H9 (cell line): ENCODE measurements around the gene MSX2. TPM values are rescaled to one million over a fixed set of nuclear protein-coding genes. Genes with fewer than 3 reads are reported as not detected.

Experiments
- DNase-seq: peaks from one replicate; pipeline ENCODE4 v3.0.0-alpha.2; 2017
- H2AFZ ChIP-seq: one replicate; pipeline ENCODE4 v1.6.1; 2013; ENCODE audit warnings: mild to moderate bottlenecking, low read length, control low read depth, moderate library complexity
- H2AK5ac ChIP-seq: 2 replicates; pipeline ENCODE4 v1.6.1; 2013; ENCODE audit warnings: low read length, control low read depth, mixed read lengths; ENCODE audit not compliant: insufficient read length
- H2BK120ac ChIP-seq: one replicate; pipeline ENCODE4 v1.6.1; 2013; ENCODE audit warnings: low read depth, mild to moderate bottlenecking, low read length, control low read depth, inconsistent platforms; ENCODE audit not compliant: poor library complexity, severe bottlenecking
- H2BK12ac ChIP-seq: 2 replicates; pipeline ENCODE4 v1.6.1; 2013; ENCODE audit warnings: low read length, control low read depth, mixed read lengths, low read depth; ENCODE audit not compliant: insufficient read length
- H2BK15ac ChIP-seq: 2 replicates; pipeline ENCODE4 v1.6.1; 2013; ENCODE audit warnings: low read depth, low read length, control low read depth
- H2BK20ac ChIP-seq: one replicate; pipeline ENCODE4 v1.6.1; 2013; ENCODE audit warnings: low read depth, mild to moderate bottlenecking, low read length, control low read depth, inconsistent platforms; ENCODE audit not compliant: poor library complexity, severe bottlenecking
- H2BK5ac ChIP-seq: 2 replicates; pipeline ENCODE4 v1.6.1; 2013; ENCODE audit warnings: low read length, control low read depth, mixed read lengths; ENCODE audit not compliant: insufficient read length
- H3K14ac ChIP-seq: 2 replicates; pipeline ENCODE4 v1.6.1; 2013; ENCODE audit warnings: low read length, control low read depth; ENCODE audit not compliant: insufficient read depth
- H3K18ac ChIP-seq: 2 replicates; pipeline ENCODE4 v1.6.1; 2013; ENCODE audit warnings: low read depth, mild to moderate bottlenecking, mixed read lengths, low read length, control low read depth; ENCODE audit not compliant: insufficient read length
- H3K23ac ChIP-seq: 2 replicates; pipeline ENCODE4 v1.6.1; 2013; ENCODE audit warnings: low read length, control low read depth, mixed read lengths, low read depth; ENCODE audit not compliant: insufficient read length
- H3K23me2 ChIP-seq: 2 replicates; pipeline ENCODE4 v1.6.1; 2013; ENCODE audit warnings: low read depth, mild to moderate bottlenecking, mixed read lengths, low read length, control low read depth; ENCODE audit not compliant: insufficient read length, poor library complexity, severe bottlenecking
- H3K27ac ChIP-seq: 2 replicates; pipeline ENCODE4 v1.5.1; 2013; ENCODE audit warnings: low read length, control low read depth, mixed read lengths, low read depth; ENCODE audit not compliant: insufficient read length
- H3K27me3 ChIP-seq: 2 replicates; pipeline ENCODE4 v1.6.1; 2013; ENCODE audit warnings: low read length, control low read depth, inconsistent platforms; ENCODE audit not compliant: insufficient read depth
- H3K4ac ChIP-seq: 2 replicates; pipeline ENCODE4 v1.6.1; 2013; ENCODE audit warnings: low read depth, mild to moderate bottlenecking, control low read depth, inconsistent platforms, low read length, moderate library complexity
- H3K4me1 ChIP-seq: 2 replicates; pipeline ENCODE4 v1.6.1; 2013; ENCODE audit warnings: low read length, control low read depth, inconsistent platforms; ENCODE audit not compliant: insufficient read depth
- H3K4me2 ChIP-seq: 2 replicates; pipeline ENCODE4 v1.6.1; 2013; ENCODE audit warnings: low read length, control low read depth, mixed read lengths; ENCODE audit not compliant: insufficient read length, insufficient read depth
- H3K56ac ChIP-seq: 2 replicates; pipeline ENCODE4 v1.6.1; 2013; ENCODE audit warnings: low read depth, mild to moderate bottlenecking, mixed read lengths, low read length, control low read depth; ENCODE audit not compliant: insufficient read length
- H3K79me1 ChIP-seq: 2 replicates; pipeline ENCODE4 v1.6.1; 2013; ENCODE audit warnings: low read depth, mild to moderate bottlenecking, moderate library complexity, low read length, control low read depth, inconsistent platforms; ENCODE audit not compliant: insufficient read depth, poor library complexity, severe bottlenecking
- H3K79me2 ChIP-seq: 2 replicates; pipeline ENCODE4 v1.6.1; 2013; ENCODE audit warnings: low read length, control low read depth, inconsistent platforms; ENCODE audit not compliant: insufficient read depth
- H3K9ac ChIP-seq: 2 replicates; pipeline ENCODE4 v1.6.1; 2013; ENCODE audit warnings: low read length, control low read depth, mixed read lengths; ENCODE audit not compliant: insufficient read length; ENCODE audit errors: extremely low read depth
- H3K9me3 ChIP-seq: one replicate; pipeline ENCODE4 v1.6.1; 2013; ENCODE audit warnings: low read depth, low read length, inconsistent platforms; ENCODE audit not compliant: control insufficient read depth
- H3T11ph ChIP-seq: one replicate; pipeline ENCODE4 v1.6.1; 2013; ENCODE audit warnings: mild to moderate bottlenecking, low read length, control low read depth, inconsistent platforms
- H4K20me1 ChIP-seq: one replicate; pipeline ENCODE4 v1.6.1; 2013; ENCODE audit not compliant: control insufficient read depth, insufficient read length, insufficient read depth
- H4K5ac ChIP-seq: 2 replicates; pipeline ENCODE4 v1.6.1; 2013; ENCODE audit warnings: low read depth, mild to moderate bottlenecking, mixed read lengths, low read length, control low read depth; ENCODE audit not compliant: insufficient read length
- H4K8ac ChIP-seq: replicated peaks from 2 replicates; pipeline ENCODE4 v1.6.1; 2013; ENCODE audit warnings: low read length, control low read depth, mixed read lengths, low read depth; ENCODE audit not compliant: insufficient read length
- H4K91ac ChIP-seq: 2 replicates; pipeline ENCODE4 v1.6.1; 2013; ENCODE audit warnings: low read depth, mild to moderate bottlenecking, moderate library complexity, mixed read lengths, low read length, control low read depth; ENCODE audit not compliant: insufficient read length
- H3K27ac Mint-ChIP-seq, 3 experiments: 2 replicates in 2 of 3; 3 replicates in 1 of 3; pipeline ENCODE4 v1.8.0; 2020 to 2021; ENCODE audit warnings: mixed read lengths in 3 of 3, mild to moderate bottlenecking in 1 of 3, moderate library complexity in 1 of 3
- H3K27me3 Mint-ChIP-seq: 2 replicates; pipeline ENCODE4 v1.8.0; 2021; ENCODE audit warnings: low read depth, mild to moderate bottlenecking, moderate library complexity, mixed read lengths
- H3K36me3 Mint-ChIP-seq, 3 experiments: 2 replicates in 2 of 3; 3 replicates in 1 of 3; pipeline ENCODE4 v1.8.0; 2020 to 2021; ENCODE audit warnings: low read depth in 3 of 3, mixed read lengths in 3 of 3; ENCODE audit not compliant: insufficient read depth in 1 of 3
- H3K4me1 Mint-ChIP-seq, 2 experiments: 2 replicates each; pipeline ENCODE4 v1.8.0; 2020; ENCODE audit warnings: mixed read lengths in 2 of 2
- H3K4me3 Mint-ChIP-seq, 2 experiments: 2 replicates in 1 of 2; 3 replicates in 1 of 2; pipeline ENCODE4 v1.8.0; 2020 to 2021; ENCODE audit warnings: mild to moderate bottlenecking in 2 of 2, mixed read lengths in 2 of 2, moderate library complexity in 1 of 2
- H3K9me3 Mint-ChIP-seq, 2 experiments: 2 replicates in 1 of 2; 3 replicates in 1 of 2; pipeline ENCODE4 v1.8.0; 2020; ENCODE audit warnings: mild to moderate bottlenecking in 2 of 2, mixed read lengths in 2 of 2, moderate library complexity in 1 of 2
- WGBS: extraction: QIAGEN DNeasy Blood & Tissue Kit; methylation state at CpG from one replicate; pipeline ENCODE4 v1.1.7; 2013; ENCODE audit warnings: missing lambda C conversion rate, low lambda C conversion rate, mixed read lengths; ENCODE audit not compliant: insufficient read length; ENCODE audit errors: extremely low coverage; 5-methylcytosine and 5-hydroxymethylcytosine counted together
- total RNA-seq: library from RNA; stranded (reverse); gene quantifications from 2 replicates; pipeline ENCODE4 v1.2.1, GENCODE V29; 2021
- TF ChIP-seq, protein P1 (sequence below): fragments of 200-600 bp; sonication (generic); conservative IDR thresholded peaks from 3 replicates; pipeline ENCODE4 v1.8.0; 2021; ENCODE audit warnings: antibody characterized with exemption, mild to moderate bottlenecking

The MSX2 gene
- total RNA-seq, 1 experiment from 2014 or later, result 0.35 TPM

DNA sequence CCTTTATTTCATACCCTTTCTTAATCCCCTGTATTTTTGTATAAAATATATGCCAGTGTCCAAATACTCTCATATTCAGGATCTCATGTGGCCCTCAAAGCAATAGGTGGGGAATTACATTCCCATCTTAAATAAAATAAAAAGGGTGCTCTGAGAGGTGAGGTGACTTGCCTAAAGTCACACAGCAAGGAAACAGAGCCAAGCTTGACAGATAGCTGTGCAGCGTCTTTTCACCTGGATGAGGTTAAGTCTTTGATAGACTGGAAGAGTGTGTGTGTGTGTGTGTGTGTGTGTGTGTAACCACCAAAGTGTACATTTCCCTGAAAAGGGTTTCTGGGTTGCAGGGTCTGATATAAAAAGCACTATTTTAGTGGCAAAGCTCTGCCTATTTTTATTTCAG, 12.4 kb downstream of the MSX2 start:
- H3K9me3 Mint-ChIP-seq, result peaks cover 0 to 6% of the 10 kb centered on the region in 2 experiments; a peak in 2 of 5 replicates
- no peak overlapping the region for H3T11ph ChIP-seq
- no peaks in the 10 kb centered on the region for H3K9me3 ChIP-seq
- no peak overlapping the region for H3K9ac ChIP-seq
- no peak overlapping the region for H3K4me2 ChIP-seq
- no peak overlapping the region for H3K4ac ChIP-seq
- no peak overlapping the region for H3K56ac ChIP-seq
- H2BK12ac ChIP-seq, result no peak overlapping the region
- no peak overlapping the region for H2AFZ ChIP-seq
- no peak overlapping the region for H2BK5ac ChIP-seq
- H4K91ac ChIP-seq, result no peak overlapping the region
- no peaks in the 10 kb centered on the region; a peak in 1 of 7 replicates for H3K36me3 Mint-ChIP-seq
- no peak overlapping the region for H4K8ac ChIP-seq
- H3K4me3 Mint-ChIP-seq, result no peak overlapping the region
- H3K27ac ChIP-seq, result no peak overlapping the region
- peaks cover 87% of the 10 kb centered on the region for H3K27me3 Mint-ChIP-seq
- no peak for DNase-seq
- H3K27ac Mint-ChIP-seq, result no peak overlapping the region
- no peak overlapping the region for H3K23ac ChIP-seq
- peaks cover 35 to 41% of the 10 kb centered on the region in 2 experiments for H3K4me1 Mint-ChIP-seq
- H3K79me2 ChIP-seq, result no peaks in the 10 kb centered on the region
- no peak overlapping the region for H2AK5ac ChIP-seq
- H2BK15ac ChIP-seq, result no peak overlapping the region
- no peak overlapping the region for H3K18ac ChIP-seq
- no peak overlapping the region for H3K14ac ChIP-seq
- H3K4me1 ChIP-seq, result peaks cover 2% of the 10 kb centered on the region; the same call in 1 of the 2 replicates
- no peak overlapping the region for H4K5ac ChIP-seq
- TF ChIP-seq, protein P1, sequence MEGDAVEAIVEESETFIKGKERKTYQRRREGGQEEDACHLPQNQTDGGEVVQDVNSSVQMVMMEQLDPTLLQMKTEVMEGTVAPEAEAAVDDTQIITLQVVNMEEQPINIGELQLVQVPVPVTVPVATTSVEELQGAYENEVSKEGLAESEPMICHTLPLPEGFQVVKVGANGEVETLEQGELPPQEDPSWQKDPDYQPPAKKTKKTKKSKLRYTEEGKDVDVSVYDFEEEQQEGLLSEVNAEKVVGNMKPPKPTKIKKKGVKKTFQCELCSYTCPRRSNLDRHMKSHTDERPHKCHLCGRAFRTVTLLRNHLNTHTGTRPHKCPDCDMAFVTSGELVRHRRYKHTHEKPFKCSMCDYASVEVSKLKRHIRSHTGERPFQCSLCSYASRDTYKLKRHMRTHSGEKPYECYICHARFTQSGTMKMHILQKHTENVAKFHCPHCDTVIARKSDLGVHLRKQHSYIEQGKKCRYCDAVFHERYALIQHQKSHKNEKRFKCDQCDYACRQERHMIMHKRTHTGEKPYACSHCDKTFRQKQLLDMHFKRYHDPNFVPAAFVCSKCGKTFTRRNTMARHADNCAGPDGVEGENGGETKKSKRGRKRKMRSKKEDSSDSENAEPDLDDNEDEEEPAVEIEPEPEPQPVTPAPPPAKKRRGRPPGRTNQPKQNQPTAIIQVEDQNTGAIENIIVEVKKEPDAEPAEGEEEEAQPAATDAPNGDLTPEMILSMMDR, result no peak
- no peak overlapping the region for H2BK120ac ChIP-seq
- peaks cover 11% of the 10 kb centered on the region for H3K23me2 ChIP-seq
- H4K20me1 ChIP-seq, result no peaks in the 10 kb centered on the region
- H3K27me3 ChIP-seq, result peaks cover 56% of the 10 kb centered on the region
- H3K79me1 ChIP-seq, result no peaks in the 10 kb centered on the region
- H2BK20ac ChIP-seq, result no peak overlapping the region
- WGBS, result no CpG with 5 or more reads among the region's 1 CpG
